Body of pancreas (tissue), 4 donors: ENCODE measurements around the gene LEF1.

Source experiments
- CTCF ChIP-seq, 7 experiments: fragments of 450-650 bp in 4 of 7; fragments of 200-600 bp in 3 of 7; sonication (generic) in 3 of 7; IDR thresholded peaks; one replicate each; pipeline ENCODE4 v1.5.1; 2016 to 2019; ENCODE audit warnings: antibody characterized with exemption in 7 of 7
- POLR2A ChIP-seq, 3 donors: fragments of 450-650 bp; IDR thresholded peaks; one replicate each; pipeline ENCODE4 v1.6.1; 2016; ENCODE audit warnings: antibody characterized with exemption in 3 of 3, mild to moderate bottlenecking in 2 of 3

- TF ChIP-seq CTCF (IDR thresholded peaks at IDR 0.05) (no peak), POLR2A (IDR thresholded peaks at IDR 0.05) (no peak)
Measured at GRCh38 chr4:108036213-108036612, 132.5 kb downstream of the LEF1 start.
